Osteoblast (primary cell): ENCODE results near the gene SPRR1A. TPM values are rescaled to one million over a fixed set of nuclear protein-coding genes. Genes with fewer than 3 reads are reported as not detected.

Source experiments
- DNase-seq: peaks from one replicate; pipeline ENCODE4 v3.0.0; 2011; ENCODE audit warnings: low spot score, mixed read lengths; ENCODE audit not compliant: insufficient read length; ENCODE audit errors: missing footprints
- H2AFZ ChIP-seq: 2 replicates; pipeline ENCODE4 v1.6.0; 2011; ENCODE audit warnings: mild to moderate bottlenecking, low read length
- H3K27ac ChIP-seq: 2 replicates; pipeline ENCODE4 v1.5.1; 2011; ENCODE audit warnings: mild to moderate bottlenecking, low read depth, low read length, moderate library complexity
- H3K27me3 ChIP-seq: 2 replicates; pipeline ENCODE4 v1.6.0; 2012; ENCODE audit warnings: mild to moderate bottlenecking, control low read depth, inconsistent platforms, low read length, moderate library complexity; ENCODE audit not compliant: insufficient read depth
- H3K36me3 ChIP-seq: 2 replicates; pipeline ENCODE4 v1.5.1; 2011; ENCODE audit warnings: mild to moderate bottlenecking, low read length, control low read depth, moderate library complexity; ENCODE audit not compliant: insufficient read depth
- H3K4me1 ChIP-seq: 2 replicates; pipeline ENCODE4 v1.5.1; 2011; ENCODE audit warnings: mild to moderate bottlenecking, low read length, control low read depth, moderate library complexity; ENCODE audit not compliant: insufficient read depth
- H3K4me2 ChIP-seq: 2 replicates; pipeline ENCODE4 v1.6.0; 2011; ENCODE audit warnings: mild to moderate bottlenecking, low read length; ENCODE audit not compliant: insufficient read depth
- H3K4me3 ChIP-seq: fragments of 200-600 bp; sonication (generic); 3 replicates; pipeline ENCODE4 v1.5.1; 2012; ENCODE audit warnings: mild to moderate bottlenecking, low read length, inconsistent platforms; ENCODE audit not compliant: insufficient read depth
- H3K79me2 ChIP-seq: 2 replicates; pipeline ENCODE4 v1.6.0; 2012; ENCODE audit warnings: mild to moderate bottlenecking, low read length, control low read depth, inconsistent platforms; ENCODE audit not compliant: insufficient read depth
- H3K9me3 ChIP-seq: 2 replicates; pipeline ENCODE4 v1.5.1; 2011; ENCODE audit warnings: low read depth, low read length, control low read depth
- H4K20me1 ChIP-seq: 2 replicates; pipeline ENCODE4 v1.6.0; 2012; ENCODE audit warnings: mild to moderate bottlenecking, low read length, control low read depth; ENCODE audit not compliant: insufficient read depth
- total RNA-seq: library from RNA; depleted of rRNA; stranded (reverse); fragments of >200 nt; gene quantifications from 2 replicates; pipeline ENCODE4 v1.2.3, GENCODE V29; 2012
- TF ChIP-seq, protein P1 (sequence below): IDR thresholded peaks from 2 replicates; pipeline ENCODE4 v1.5.1; 2011; ENCODE audit warnings: mild to moderate bottlenecking, low read depth, low read length, moderate library complexity; ENCODE audit errors: extremely low read depth

Gene SPRR1A
- total RNA-seq, 1 donor = not detected

DNA sequence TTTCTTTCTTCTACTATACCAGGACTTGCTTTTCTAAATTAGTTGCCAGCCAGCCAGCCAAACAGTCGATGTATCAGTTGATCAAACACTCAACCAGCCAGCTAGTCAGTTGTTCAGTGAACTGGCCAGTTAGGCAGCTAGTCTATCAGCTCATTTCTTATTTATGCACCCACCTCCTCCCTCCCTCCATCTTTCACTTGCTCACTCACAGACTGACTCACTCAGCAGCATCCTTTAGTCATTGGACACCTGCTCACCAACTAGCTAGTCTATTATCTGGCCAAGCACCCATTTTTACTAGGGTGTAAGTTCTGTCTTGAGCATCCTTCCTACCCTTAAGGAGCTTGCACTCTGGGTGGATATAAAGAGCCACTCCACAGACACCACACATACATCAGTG, 19.3 kb upstream of the SPRR1A start:
- Histone ChIP-seq H2AFZ (no peak overlapping the region), H3K4me3 (no peak overlapping the region), H3K27ac (no peak overlapping the region), H3K27me3 (no peaks in the 10 kb centered on the region), H3K36me3 (no peaks in the 10 kb centered on the region), H3K4me1 (no peaks in the 10 kb centered on the region), H3K4me2 (no peak overlapping the region), H3K9me3 (no peaks in the 10 kb centered on the region), H3K79me2 (no peaks in the 10 kb centered on the region), H4K20me1 (no peaks in the 10 kb centered on the region)
- no peak for DNase-seq
- TF ChIP-seq, protein P1, sequence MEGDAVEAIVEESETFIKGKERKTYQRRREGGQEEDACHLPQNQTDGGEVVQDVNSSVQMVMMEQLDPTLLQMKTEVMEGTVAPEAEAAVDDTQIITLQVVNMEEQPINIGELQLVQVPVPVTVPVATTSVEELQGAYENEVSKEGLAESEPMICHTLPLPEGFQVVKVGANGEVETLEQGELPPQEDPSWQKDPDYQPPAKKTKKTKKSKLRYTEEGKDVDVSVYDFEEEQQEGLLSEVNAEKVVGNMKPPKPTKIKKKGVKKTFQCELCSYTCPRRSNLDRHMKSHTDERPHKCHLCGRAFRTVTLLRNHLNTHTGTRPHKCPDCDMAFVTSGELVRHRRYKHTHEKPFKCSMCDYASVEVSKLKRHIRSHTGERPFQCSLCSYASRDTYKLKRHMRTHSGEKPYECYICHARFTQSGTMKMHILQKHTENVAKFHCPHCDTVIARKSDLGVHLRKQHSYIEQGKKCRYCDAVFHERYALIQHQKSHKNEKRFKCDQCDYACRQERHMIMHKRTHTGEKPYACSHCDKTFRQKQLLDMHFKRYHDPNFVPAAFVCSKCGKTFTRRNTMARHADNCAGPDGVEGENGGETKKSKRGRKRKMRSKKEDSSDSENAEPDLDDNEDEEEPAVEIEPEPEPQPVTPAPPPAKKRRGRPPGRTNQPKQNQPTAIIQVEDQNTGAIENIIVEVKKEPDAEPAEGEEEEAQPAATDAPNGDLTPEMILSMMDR = no peak

DNA sequence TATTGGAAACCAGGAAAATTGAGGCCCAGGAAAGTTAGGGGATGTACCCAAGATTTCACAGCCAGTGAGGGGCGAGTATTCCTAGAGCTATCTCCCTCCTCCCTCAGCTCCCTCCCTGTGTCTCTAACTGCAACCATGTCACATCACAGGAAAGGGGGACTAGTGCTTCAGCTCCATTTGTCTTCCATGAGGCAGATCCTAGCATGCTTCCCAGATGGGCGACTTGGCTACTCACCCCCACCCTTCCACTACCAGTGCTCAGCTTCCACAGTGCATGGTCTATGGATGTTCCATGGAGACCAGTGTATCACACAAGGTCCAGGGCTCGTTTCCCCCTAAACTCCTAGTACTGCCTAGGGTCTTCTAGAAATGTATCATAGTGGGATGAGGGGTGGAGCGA, 18.0 kb upstream of the SPRR1A start:
- no peak overlapping the region for H3K27ac ChIP-seq
- H3K27me3 ChIP-seq = no peaks in the 10 kb centered on the region
- no peaks in the 10 kb centered on the region for H3K79me2 ChIP-seq
- no peak for DNase-seq
- H3K4me3 ChIP-seq = no peak overlapping the region
- no peaks in the 10 kb centered on the region for H3K4me1 ChIP-seq
- H3K4me2 ChIP-seq = no peak overlapping the region
- no peaks in the 10 kb centered on the region for H4K20me1 ChIP-seq
- H3K9me3 ChIP-seq = no peaks in the 10 kb centered on the region
- TF ChIP-seq, protein P1 = no peak
- no peaks in the 10 kb centered on the region for H3K36me3 ChIP-seq
- no peak overlapping the region for H2AFZ ChIP-seq

DNA sequence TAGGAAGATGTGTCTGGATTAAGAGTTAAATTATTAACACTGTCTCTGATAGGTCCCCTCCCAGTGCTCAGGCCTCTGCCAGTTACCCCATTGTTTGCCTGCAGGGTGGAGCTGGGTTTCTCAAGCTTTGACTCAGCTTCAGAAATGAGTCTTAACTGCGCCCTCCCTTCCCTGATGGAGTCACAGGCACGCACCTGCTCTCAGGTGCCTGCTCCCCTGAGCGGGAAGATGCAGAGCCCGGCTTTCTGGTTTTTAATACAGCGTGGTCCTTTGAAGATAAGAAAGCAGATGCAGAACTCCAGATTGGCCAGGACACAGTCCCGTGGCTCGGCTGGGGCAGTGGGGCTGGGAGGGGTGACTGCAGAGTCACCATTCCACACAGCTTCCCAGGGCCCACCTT, 16.7 kb upstream of the SPRR1A start:
- H2AFZ ChIP-seq = no peak overlapping the region
- DNase-seq = no peak
- H3K27me3 ChIP-seq = no peaks in the 10 kb centered on the region
- H3K9me3 ChIP-seq = no peaks in the 10 kb centered on the region
- TF ChIP-seq, protein P1 = no peak
- H3K27ac ChIP-seq = no peak overlapping the region
- no peak overlapping the region for H3K4me2 ChIP-seq
- H3K4me3 ChIP-seq = no peak overlapping the region
- no peaks in the 10 kb centered on the region for H3K79me2 ChIP-seq
- no peaks in the 10 kb centered on the region for H3K36me3 ChIP-seq
- H3K4me1 ChIP-seq = no peaks in the 10 kb centered on the region
- no peaks in the 10 kb centered on the region for H4K20me1 ChIP-seq

DNA sequence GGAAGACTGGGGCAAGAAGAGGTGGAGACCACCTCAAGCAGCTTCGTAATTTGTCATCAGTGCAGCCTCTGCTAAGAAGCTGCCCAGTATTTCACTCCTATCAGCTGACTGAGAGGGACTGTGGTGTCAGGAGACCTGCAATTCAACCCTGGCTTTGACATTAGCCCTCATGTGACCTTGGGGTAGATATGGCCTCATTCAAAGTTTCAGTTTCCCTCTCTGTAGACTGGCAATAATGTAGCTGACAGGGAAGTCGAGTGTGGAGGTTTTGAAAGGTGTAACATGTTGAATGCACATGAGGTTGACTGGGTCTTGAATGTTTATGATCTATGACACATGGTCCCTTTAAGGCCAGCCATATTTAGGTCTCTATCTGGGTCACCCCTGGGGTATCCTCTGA, 15.6 kb upstream of the SPRR1A start:
- Histone ChIP-seq H3K4me1 (no peaks in the 10 kb centered on the region), H3K36me3 (no peaks in the 10 kb centered on the region), H3K4me2 (no peak overlapping the region), H3K4me3 (no peak overlapping the region), H2AFZ (no peak overlapping the region), H3K27me3 (no peaks in the 10 kb centered on the region), H4K20me1 (no peaks in the 10 kb centered on the region), H3K79me2 (no peaks in the 10 kb centered on the region), H3K27ac (no peak overlapping the region), H3K9me3 (no peaks in the 10 kb centered on the region)
- TF ChIP-seq, protein P1 = no peak
- DNase-seq = no peak
